Stimulated activated CD4-positive, alpha-beta T cell treated with anti-CD3 and anti-CD28 coated beads, TNF-alpha, amount 100 ng/mL, for 24 hours (primary cell): ENCODE measurements around the gene NEAT1.

ENCODE experiments used
- DNase-seq, 3 experiments: peaks; one replicate each; pipeline ENCODE4 v3.0.0-alpha.2; 2020; ENCODE audit warnings: low read depth in 3 of 3

Gene NEAT1

GRCh38 chr11:65421794-65422632 is 585 bp upstream of the NEAT1 start:
- DNase-seq: peak; percentile 90 to 97 (median 94)

GRCh38 chr11:65423516-65424204 is 1.1 kb downstream of the NEAT1 start:
- DNase-seq: peak in 1 of 3 experiments; percentile 38

DNA sequence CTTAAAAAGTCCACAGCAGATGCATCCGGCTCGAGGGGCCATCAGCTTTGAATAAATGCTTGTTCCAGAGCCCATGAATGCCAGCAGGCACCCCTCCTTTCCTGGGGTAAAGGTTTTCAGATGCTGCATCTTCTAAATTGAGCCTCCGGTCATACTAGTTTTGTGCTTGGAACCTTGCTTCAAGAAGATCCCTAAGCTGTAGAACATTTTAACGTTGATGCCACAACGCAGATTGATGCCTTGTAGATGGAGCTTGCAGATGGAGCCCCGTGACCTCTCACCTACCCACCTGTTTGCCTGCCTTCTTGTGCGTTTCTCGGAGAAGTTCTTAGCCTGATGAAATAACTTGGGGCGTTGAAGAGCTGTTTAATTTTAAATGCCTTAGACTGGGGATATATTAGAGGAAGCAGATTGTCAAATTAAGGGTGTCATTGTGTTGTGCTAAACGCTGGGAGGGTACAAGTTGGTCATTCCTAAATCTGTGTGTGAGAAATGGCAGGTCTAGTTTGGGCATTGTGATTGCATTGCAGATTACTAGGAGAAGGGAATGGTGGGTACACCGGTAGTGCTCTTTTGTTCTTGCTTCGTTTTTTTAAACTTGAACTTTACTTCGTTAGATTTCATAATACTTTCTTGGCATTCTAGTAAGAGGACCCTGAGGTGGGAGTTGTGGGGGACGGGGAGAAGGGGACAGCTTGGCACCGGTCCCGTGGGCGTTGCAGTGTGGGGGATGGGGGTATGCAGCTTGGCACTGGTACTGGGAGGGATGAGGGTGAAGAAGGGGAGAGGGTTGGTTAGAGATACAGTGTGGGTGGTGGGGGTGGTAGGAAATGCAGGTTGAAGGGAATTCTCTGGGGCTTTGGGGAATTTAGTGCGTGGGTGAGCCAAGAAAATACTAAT is 1.9 kb downstream of the NEAT1 start:
- peak in 1 of 3 experiments; percentile 73 for DNase-seq

DNA sequence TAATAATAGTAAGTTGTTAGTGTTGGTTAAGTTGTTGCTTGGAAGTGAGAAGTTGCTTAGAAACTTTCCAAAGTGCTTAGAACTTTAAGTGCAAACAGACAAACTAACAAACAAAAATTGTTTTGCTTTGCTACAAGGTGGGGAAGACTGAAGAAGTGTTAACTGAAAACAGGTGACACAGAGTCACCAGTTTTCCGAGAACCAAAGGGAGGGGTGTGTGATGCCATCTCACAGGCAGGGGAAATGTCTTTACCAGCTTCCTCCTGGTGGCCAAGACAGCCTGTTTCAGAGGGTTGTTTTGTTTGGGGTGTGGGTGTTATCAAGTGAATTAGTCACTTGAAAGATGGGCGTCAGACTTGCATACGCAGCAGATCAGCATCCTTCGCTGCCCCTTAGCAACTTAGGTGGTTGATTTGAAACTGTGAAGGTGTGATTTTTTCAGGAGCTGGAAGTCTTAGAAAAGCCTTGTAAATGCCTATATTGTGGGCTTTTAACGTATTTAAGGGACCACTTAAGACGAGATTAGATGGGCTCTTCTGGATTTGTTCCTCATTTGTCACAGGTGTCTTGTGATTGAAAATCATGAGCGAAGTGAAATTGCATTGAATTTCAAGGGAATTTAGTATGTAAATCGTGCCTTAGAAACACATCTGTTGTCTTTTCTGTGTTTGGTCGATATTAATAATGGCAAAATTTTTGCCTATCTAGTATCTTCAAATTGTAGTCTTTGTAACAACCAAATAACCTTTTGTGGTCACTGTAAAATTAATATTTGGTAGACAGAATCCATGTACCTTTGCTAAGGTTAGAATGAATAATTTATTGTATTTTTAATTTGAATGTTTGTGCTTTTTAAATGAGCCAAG is 2.7 kb downstream of the NEAT1 start:
- DNase-seq: peak in 2 of 3 experiments; percentile 71 to 81

DNA sequence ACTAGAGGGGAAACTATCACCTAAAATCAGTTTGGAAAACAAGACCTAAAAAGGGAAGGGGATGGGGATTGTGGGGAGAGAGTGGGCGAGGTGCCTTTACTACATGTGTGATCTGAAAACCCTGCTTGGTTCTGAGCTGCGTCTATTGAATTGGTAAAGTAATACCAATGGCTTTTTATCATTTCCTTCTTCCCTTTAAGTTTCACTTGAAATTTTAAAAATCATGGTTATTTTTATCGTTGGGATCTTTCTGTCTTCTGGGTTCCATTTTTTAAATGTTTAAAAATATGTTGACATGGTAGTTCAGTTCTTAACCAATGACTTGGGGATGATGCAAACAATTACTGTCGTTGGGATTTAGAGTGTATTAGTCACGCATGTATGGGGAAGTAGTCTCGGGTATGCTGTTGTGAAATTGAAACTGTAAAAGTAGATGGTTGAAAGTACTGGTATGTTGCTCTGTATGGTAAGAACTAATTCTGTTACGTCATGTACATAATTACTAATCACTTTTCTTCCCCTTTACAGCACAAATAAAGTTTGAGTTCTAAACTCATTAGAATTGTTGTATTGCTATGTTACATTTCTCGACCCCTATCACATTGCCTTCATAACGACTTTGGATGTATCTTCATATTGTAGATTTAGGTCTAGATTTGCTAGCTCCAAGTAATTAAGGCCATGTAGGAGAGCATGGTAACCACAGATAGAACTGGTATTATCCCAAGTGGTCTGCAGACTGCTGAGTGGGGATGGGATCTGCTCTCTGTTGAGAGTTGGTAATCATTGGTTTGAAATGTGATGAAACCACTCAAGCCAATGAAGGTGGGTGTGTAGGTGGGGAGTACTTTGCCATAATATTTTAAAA is 3.6 kb downstream of the NEAT1 start:
- no peak for DNase-seq

DNA sequence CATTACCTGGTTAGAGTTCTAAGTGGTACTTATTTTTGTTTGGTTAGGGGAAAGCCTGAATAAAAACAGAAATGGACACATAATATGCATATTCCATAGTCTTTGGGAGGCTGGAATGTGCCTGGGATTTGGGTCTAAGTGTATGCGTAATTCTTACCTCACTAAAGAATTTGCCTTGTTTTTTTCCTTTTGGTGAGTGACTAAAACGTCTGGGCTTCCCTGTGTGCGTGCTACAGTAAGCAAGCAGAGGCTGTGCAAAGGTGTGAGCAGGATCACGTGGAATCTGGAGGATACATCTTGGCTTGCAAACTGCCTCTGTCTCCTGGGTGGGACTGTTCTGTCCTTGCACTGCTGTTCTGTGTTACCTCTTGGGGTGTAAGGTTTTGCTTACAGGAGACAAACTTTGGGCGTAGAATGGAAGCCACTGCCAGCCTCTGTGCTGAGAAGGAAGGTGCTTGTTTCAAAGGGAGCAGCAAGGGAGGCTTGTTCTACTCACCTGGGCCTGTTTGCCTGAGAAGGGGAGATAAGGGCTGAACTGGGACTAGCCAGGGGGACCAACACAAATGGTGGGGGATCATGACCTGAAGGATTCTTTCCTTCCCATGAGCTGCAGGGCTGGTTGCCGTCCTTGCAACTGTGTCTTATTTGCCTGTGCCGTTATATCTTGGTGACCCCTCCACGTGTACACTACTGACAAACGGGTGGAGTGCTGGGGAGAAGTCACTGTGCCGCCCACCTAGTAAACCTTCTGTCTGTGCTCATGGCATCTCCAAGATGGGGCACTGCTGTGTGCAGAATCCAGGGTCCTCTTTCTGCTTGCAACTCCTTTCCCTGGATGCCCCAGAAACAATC is 4.5 kb downstream of the NEAT1 start:
- peak in 1 of 3 experiments; percentile 42 for DNase-seq

- DNase-seq: peak in 1 of 3 experiments; percentile 41
These were observed 5.3 kb downstream of the NEAT1 start for GRCh38 chr11:65427691-65428577.

GRCh38 chr11:65428578-65429067 is 6.0 kb downstream of the NEAT1 start:
- DNase-seq: no peak

DNA sequence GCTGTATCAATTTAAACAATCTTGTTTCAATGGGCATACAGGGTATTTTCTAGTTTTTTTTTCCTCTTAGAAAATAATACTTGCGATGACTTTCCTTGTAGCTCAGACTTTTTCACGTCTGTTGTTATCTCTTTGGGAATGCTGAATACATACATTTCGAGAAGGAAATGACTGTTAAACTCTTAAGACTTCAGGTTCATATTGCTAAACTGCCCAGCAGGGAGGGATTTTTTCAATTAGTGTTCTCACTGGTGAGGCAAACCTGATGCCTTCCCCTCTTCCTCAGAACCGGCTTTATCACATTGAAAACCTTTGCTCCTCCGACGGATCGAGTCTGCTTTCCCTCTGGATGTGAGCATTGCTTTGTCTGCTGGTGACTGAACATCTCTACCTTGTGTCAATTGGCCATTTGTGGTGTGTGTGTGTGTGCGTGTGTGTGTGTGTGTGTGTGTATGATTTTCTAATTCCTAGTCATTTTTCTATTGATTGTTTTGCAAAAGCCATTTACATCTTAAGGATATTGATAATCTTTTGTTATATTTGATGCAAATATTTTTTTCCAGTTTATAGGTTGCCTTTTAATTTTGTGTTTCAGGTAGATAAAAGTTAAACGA is 6.6 kb downstream of the NEAT1 start:
- DNase-seq: no peak

DNA sequence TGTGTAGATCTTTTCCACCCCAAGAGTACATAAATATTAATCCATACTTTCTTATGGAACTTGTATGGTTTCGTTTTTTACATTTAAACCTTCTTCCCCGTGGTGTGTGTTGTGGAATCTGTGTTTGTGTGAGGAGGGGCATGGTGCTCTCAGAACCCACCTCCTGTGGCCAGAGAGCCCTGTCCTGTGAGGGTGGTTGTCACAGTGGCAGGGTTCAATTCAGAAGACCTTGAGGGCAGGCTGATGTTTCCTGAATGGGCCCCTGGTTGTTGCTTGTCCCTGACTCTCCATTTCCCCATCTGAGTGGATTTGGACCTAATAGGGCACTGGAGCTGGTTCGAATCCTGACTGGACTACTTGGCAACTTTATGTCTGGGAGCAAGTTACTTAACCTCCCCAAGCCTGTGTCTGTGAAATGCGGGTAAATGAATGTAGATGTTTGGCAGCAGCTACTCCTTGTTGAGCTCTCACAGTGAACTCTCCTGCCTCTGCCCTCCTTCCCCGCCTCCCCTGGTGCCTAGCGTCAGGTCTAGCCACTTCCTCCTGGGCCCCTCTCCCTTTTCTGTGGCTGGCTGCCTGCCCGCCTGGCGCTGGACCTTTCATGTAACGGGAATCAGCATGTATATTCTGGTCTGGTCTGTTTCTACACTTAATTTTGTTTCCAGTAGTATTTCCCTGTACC is 7.3 kb downstream of the NEAT1 start:
- DNase-seq: peak in 1 of 3 experiments; percentile 50

- DNase-seq: no peak
These were observed 8.0 kb downstream of the NEAT1 start for GRCh38 chr11:65430406-65431217.

GRCh38 chr11:65431451-65432099 is 9.0 kb downstream of the NEAT1 start:
- no peak for DNase-seq

- no peak for DNase-seq
These were observed 9.6 kb downstream of the NEAT1 start for GRCh38 chr11:65432100-65432650.

DNA sequence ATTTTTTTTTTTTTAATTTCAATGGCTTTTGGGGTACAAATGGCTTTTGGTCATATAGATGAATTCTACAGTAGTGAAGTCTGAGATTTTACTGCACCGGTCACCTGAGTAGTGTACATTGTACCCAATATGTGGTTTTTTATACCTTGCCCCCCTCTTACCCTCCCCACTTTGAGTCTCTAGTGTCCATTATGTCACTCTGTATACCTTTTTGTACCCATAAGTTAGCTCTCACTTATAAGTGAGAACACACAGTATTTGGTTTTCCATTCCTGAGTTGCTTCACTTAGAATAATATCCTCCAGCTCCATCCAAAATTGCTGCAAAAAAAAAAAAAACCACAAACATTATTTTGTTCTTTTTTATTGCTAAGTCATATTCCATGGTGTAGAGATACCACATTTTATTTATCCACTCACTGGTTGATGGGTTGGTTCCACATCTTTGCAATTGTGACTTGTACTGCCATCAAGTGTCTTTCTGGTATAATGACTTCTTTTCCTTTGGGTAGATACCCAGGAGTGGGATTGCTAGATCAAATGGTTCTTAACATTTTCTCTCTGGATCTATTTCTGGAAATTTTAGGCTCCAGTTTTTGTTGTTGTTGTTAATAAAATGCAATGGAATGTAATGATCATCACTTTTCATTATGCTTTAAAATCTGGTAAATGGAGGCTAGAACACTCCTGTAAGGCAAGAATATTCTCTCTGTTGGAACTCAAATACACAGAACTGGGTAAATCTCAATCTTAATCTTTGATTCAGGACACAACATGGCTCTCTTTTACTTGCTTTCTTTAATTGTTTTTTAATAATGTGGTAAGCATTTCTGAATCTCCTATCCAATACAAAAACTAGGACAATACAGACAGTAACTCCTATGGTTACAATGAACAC is 10.3 kb downstream of the NEAT1 start:
- DNase-seq: no peak
